IPS-18a (cell line): ENCODE measurements around the gene OVOL3.

Experiments used
- H3K27ac ChIP-seq: one replicate; pipeline ENCODE4 v1.5.1; 2013; ENCODE audit warnings: low read length
- H3K27me3 ChIP-seq: one replicate; pipeline ENCODE4 v1.6.1; 2013; ENCODE audit warnings: mild to moderate bottlenecking, low read length; ENCODE audit not compliant: control insufficient read depth, insufficient read depth
- H3K36me3 ChIP-seq: one replicate; pipeline ENCODE4 v1.6.1; 2013; ENCODE audit warnings: low read depth, low read length; ENCODE audit not compliant: control insufficient read depth
- H3K4me1 ChIP-seq: one replicate; pipeline ENCODE4 v1.6.1; 2013; ENCODE audit warnings: low read depth, low read length; ENCODE audit not compliant: control insufficient read depth
- H3K4me3 ChIP-seq: one replicate; pipeline ENCODE4 v1.5.1; 2013; ENCODE audit warnings: low read length
- H3K9ac ChIP-seq: one replicate; pipeline ENCODE4 v1.6.1; 2013; ENCODE audit warnings: mild to moderate bottlenecking, low read length, moderate library complexity
- H3K9me3 ChIP-seq: one replicate; pipeline ENCODE4 v1.6.1; 2013; ENCODE audit warnings: low read depth, low read length; ENCODE audit not compliant: control insufficient read depth

OVOL3 gene

GRCh38 chr19:36139473-36140303 lies 28.7 kb downstream of the OVOL3 start, which contains the start of gene CAPNS1:
CAPNS1 (plus strand) TSS chr19:36140066; CDS start chr19:36141012, 946 bp downstream.
- Histone ChIP-seq H3K27ac (peak within 1 kb of the TSS; percentile 86), H3K9ac (peak within 1 kb of the TSS; percentile 90), H3K27me3 (no peaks in the 10 kb centered on the region), H3K4me3 (peak within 1 kb of the TSS; percentile 100), H3K4me1 (peaks cover 3% of the 10 kb centered on the region), H3K9me3 (no peaks in the 10 kb centered on the region), H3K36me3 (peaks cover 12% of the 10 kb centered on the region)

GRCh38 chr19:36140304-36141038 lies 29.5 kb downstream of the OVOL3 start:
- H3K4me1 ChIP-seq, result peaks cover 3% of the 10 kb centered on the region
- H3K27me3 ChIP-seq, result no peaks in the 10 kb centered on the region
- peak overlapping the region; percentile 86 for H3K27ac ChIP-seq
- no peaks in the 10 kb centered on the region for H3K9me3 ChIP-seq
- peak overlapping the region; percentile 100 for H3K4me3 ChIP-seq
- peak overlapping the region; percentile 90 for H3K9ac ChIP-seq
- H3K36me3 ChIP-seq, result peaks cover 18% of the 10 kb centered on the region

- Histone ChIP-seq H3K27ac (no peak overlapping the region), H3K27me3 (no peaks in the 10 kb centered on the region), H3K9me3 (no peaks in the 10 kb centered on the region), H3K4me1 (peaks cover 3% of the 10 kb centered on the region), H3K36me3 (peaks cover 26% of the 10 kb centered on the region), H3K9ac (no peak overlapping the region), H3K4me3 (peak overlapping the region; percentile 100)
Observed at GRCh38 chr19:36141039-36141927, 30.3 kb downstream of the OVOL3 start.

GRCh38 chr19:36142046-36142445 lies 31.1 kb downstream of the OVOL3 start:
- Histone ChIP-seq H3K9me3 (no peaks in the 10 kb centered on the region), H3K36me3 (peaks cover 34% of the 10 kb centered on the region), H3K4me3 (peak overlapping the region; percentile 69), H3K9ac (no peak overlapping the region), H3K27me3 (no peaks in the 10 kb centered on the region), H3K27ac (no peak overlapping the region), H3K4me1 (peaks cover 3% of the 10 kb centered on the region)

GRCh38 chr19:36142496-36142895 lies 31.6 kb downstream of the OVOL3 start:
- no peak overlapping the region for H3K9ac ChIP-seq
- H3K27me3 ChIP-seq, result no peaks in the 10 kb centered on the region
- H3K27ac ChIP-seq, result no peak overlapping the region
- H3K4me3 ChIP-seq, result no peak overlapping the region
- H3K9me3 ChIP-seq, result no peaks in the 10 kb centered on the region
- peaks cover 36% of the 10 kb centered on the region for H3K36me3 ChIP-seq
- peaks cover 3% of the 10 kb centered on the region for H3K4me1 ChIP-seq

- Histone ChIP-seq H3K27ac (no peak overlapping the region), H3K4me1 (peaks cover 3% of the 10 kb centered on the region), H3K9ac (no peak overlapping the region), H3K9me3 (no peaks in the 10 kb centered on the region), H3K4me3 (no peak overlapping the region), H3K36me3 (peaks cover 47% of the 10 kb centered on the region), H3K27me3 (no peaks in the 10 kb centered on the region)
Observed at GRCh38 chr19:36144624-36145023, 33.7 kb downstream of the OVOL3 start.

GRCh38 chr19:36149673-36150406 lies 38.9 kb downstream of the OVOL3 start:
- Histone ChIP-seq H3K27ac (no peak overlapping the region), H3K27me3 (no peaks in the 10 kb centered on the region), H3K4me1 (no peaks in the 10 kb centered on the region), H3K36me3 (peaks cover 42% of the 10 kb centered on the region), H3K4me3 (no peak overlapping the region), H3K9me3 (no peaks in the 10 kb centered on the region), H3K9ac (no peak overlapping the region)

GRCh38 chr19:36150586-36150985 lies 39.6 kb downstream of the OVOL3 start:
- Histone ChIP-seq H3K27ac (no peak overlapping the region), H3K4me3 (no peak overlapping the region), H3K4me1 (no peaks in the 10 kb centered on the region), H3K9ac (no peak overlapping the region), H3K27me3 (no peaks in the 10 kb centered on the region), H3K36me3 (peaks cover 36% of the 10 kb centered on the region), H3K9me3 (no peaks in the 10 kb centered on the region)

GRCh38 chr19:36151144-36152018 lies 40.4 kb downstream of the OVOL3 start:
- H3K9ac ChIP-seq, result no peak overlapping the region
- no peak overlapping the region for H3K4me3 ChIP-seq
- H3K4me1 ChIP-seq, result no peaks in the 10 kb centered on the region
- no peaks in the 10 kb centered on the region for H3K27me3 ChIP-seq
- H3K27ac ChIP-seq, result no peak overlapping the region
- peaks cover 28% of the 10 kb centered on the region for H3K36me3 ChIP-seq
- no peaks in the 10 kb centered on the region for H3K9me3 ChIP-seq

- Histone ChIP-seq H3K27me3 (no peaks in the 10 kb centered on the region), H3K9me3 (no peaks in the 10 kb centered on the region), H3K27ac (no peak overlapping the region), H3K4me3 (no peak overlapping the region), H3K36me3 (peaks cover 22% of the 10 kb centered on the region), H3K4me1 (no peaks in the 10 kb centered on the region), H3K9ac (no peak overlapping the region)
Observed at GRCh38 chr19:36152019-36152351, 41.0 kb downstream of the OVOL3 start.
